Activated B cell treated with CpG ODN at 0.5 μM for 24 hours (primary cell): ENCODE data around the gene PRKCZ. TPM values are rescaled to one million over a fixed set of nuclear protein-coding genes. Genes with fewer than 3 reads are reported as not detected.

Source experiments
- ATAC-seq: fragments of 200-7000 bp; cut with Tn5 transposase; one replicate; pipeline ENCODE4 v1.10.0; 2021; ENCODE audit warnings: low read depth, mild to moderate bottlenecking, moderate library complexity
- CTCF ChIA-PET: fragments of 350-600 bp; sonication (Branson Sonifier 250); formaldehyde crosslinking; loops from one replicate; lab custom pipeline; 2021; ENCODE audit warnings: antibody characterized with exemption; lab: Charles Lee
- POLR2A ChIA-PET: fragments of 350-600 bp; sonication (Branson Sonifier 250); formaldehyde crosslinking; loops from one replicate; lab custom pipeline; 2021; ENCODE audit warnings: antibody characterized with exemption; lab: Charles Lee
- DNase-seq: peaks from one replicate; pipeline ENCODE4 v3.0.0; 2022
- H3K27ac Mint-ChIP-seq: one replicate; pipeline ENCODE4 v1.8.0; 2020; ENCODE audit warnings: mixed read lengths
- H3K27me3 Mint-ChIP-seq: one replicate; pipeline ENCODE4 v1.8.0; 2021; ENCODE audit warnings: mixed read lengths
- H3K36me3 Mint-ChIP-seq: one replicate; pipeline ENCODE4 v1.8.0; 2021; ENCODE audit warnings: low read depth, mixed read lengths
- H3K4me1 Mint-ChIP-seq: one replicate; pipeline ENCODE4 v1.8.0; 2021; ENCODE audit warnings: mixed read lengths
- H3K4me3 Mint-ChIP-seq: one replicate; pipeline ENCODE4 v1.8.0; 2020; ENCODE audit warnings: mild to moderate bottlenecking, mixed read lengths
- H3K9me3 Mint-ChIP-seq: one replicate; pipeline ENCODE4 v1.8.0; 2020; ENCODE audit warnings: mixed read lengths
- CTCF ChIP-seq: fragments of 200-600 bp; IDR thresholded peaks from one replicate; pipeline ENCODE4 v1.8.0; 2022; ENCODE audit warnings: antibody characterized with exemption, mild to moderate bottlenecking
- intact Hi-C: fragments of 100-400 bp; cut with micrococcal nuclease; formaldehyde crosslinking; loops from one replicate; pipeline ENCODE4 v1.15.1; 2024
- total RNA-seq: library from RNA; stranded (reverse); gene quantifications from 2 replicates; pipeline ENCODE4 v1.2.3, GENCODE V29; 2022

The PRKCZ gene
- total RNA-seq, 1 donor from 2014 or later = 28.5 TPM

DNA sequence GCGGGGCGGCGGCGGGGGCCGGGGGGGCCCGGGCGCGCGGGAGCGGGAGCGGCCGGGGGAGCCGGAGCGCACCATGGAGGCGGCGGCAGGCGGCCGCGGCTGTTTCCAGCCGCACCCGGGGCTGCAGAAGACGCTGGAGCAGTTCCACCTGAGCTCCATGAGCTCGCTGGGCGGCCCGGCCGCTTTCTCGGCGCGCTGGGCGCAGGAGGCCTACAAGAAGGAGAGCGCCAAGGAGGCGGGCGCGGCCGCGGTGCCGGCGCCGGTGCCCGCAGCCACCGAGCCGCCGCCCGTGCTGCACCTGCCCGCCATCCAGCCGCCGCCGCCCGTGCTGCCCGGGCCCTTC, 178.5 kb downstream of the PRKCZ start:
- CTCF ChIA-PET = interaction anchor here (0.7 to 1.6 kb wide), 9 partner anchors 34 to 319 kb away, joined by 3 to 6 read pairs (median 3); partner anchors contain the start of genes FAAP20, MORN1 and RER1
- H3K4me3 Mint-ChIP-seq = peak overlapping the region; percentile 95
- H3K36me3 Mint-ChIP-seq = peaks cover 11% of the 10 kb centered on the region
- TF ChIP-seq CTCF = no peak
- H3K9me3 Mint-ChIP-seq = no peaks in the 10 kb centered on the region
- H3K4me1 Mint-ChIP-seq = peaks cover 47% of the 10 kb centered on the region
- DNase-seq (no peak), ATAC-seq (no peak)
- H3K27ac Mint-ChIP-seq = peak overlapping the region; percentile 88
- intact Hi-C loops = no loop called here
- POLR2A ChIA-PET = interaction anchor here (0.5 to 4.3 kb wide), 18 partner anchors 20 to 1302 kb away, joined by 3 to 46 read pairs (median 8); partner anchors contain the start of genes FAAP20, MORN1 and RER1
- no peaks in the 10 kb centered on the region for H3K27me3 Mint-ChIP-seq

GRCh38 chr1:2229037-2229864, 179.0 kb downstream of the PRKCZ start:
- no peak for TF ChIP-seq CTCF
- Mint-ChIP-seq H3K27ac (peak overlapping the region; percentile 88), H3K4me3 (peak overlapping the region; percentile 95), H3K9me3 (no peaks in the 10 kb centered on the region), H3K36me3 (peaks cover 11% of the 10 kb centered on the region), H3K27me3 (no peaks in the 10 kb centered on the region), H3K4me1 (peaks cover 53% of the 10 kb centered on the region)
- ATAC-seq (no peak), DNase-seq (peak; percentile 55)
- CTCF ChIA-PET = interaction anchor here (0.7 to 1.6 kb wide), 10 partner anchors 34 to 318 kb away, joined by 3 to 6 read pairs (median 3); partner anchors contain the start of genes FAAP20, MORN1 and RER1
- POLR2A ChIA-PET = interaction anchor here (0.5 to 4.3 kb wide), 22 partner anchors 19 to 1301 kb away, joined by 3 to 46 read pairs (median 8); partner anchors contain the start of genes FAAP20, MORN1 and RER1
- intact Hi-C loops = no loop called here

- Mint-ChIP-seq H3K4me1 (peaks cover 62% of the 10 kb centered on the region), H3K9me3 (no peaks in the 10 kb centered on the region), H3K4me3 (peak overlapping the region; percentile 95), H3K36me3 (peaks cover 11% of the 10 kb centered on the region), H3K27ac (peak overlapping the region; percentile 76), H3K27me3 (no peaks in the 10 kb centered on the region)
- ATAC-seq = no peak
- intact Hi-C loops = no loop called here
- ChIA-PET POLR2A (interaction anchor here (0.6 to 4.3 kb wide), 14 partner anchors 18 to 161 kb away, joined by 3 to 46 read pairs (median 4); partner anchors contain the start of genes FAAP20, MORN1 and RER1), CTCF (interaction anchor here (0.9 to 1.6 kb wide), 3 partner anchors 60 to 152 kb away, joined by 3 to 6 read pairs (median 3); no protein-coding TSS in a partner anchor)
- no peak for DNase-seq
- no peak for TF ChIP-seq CTCF
Measured at GRCh38 chr1:2229911-2230731, 179.9 kb downstream of the PRKCZ start.

DNA sequence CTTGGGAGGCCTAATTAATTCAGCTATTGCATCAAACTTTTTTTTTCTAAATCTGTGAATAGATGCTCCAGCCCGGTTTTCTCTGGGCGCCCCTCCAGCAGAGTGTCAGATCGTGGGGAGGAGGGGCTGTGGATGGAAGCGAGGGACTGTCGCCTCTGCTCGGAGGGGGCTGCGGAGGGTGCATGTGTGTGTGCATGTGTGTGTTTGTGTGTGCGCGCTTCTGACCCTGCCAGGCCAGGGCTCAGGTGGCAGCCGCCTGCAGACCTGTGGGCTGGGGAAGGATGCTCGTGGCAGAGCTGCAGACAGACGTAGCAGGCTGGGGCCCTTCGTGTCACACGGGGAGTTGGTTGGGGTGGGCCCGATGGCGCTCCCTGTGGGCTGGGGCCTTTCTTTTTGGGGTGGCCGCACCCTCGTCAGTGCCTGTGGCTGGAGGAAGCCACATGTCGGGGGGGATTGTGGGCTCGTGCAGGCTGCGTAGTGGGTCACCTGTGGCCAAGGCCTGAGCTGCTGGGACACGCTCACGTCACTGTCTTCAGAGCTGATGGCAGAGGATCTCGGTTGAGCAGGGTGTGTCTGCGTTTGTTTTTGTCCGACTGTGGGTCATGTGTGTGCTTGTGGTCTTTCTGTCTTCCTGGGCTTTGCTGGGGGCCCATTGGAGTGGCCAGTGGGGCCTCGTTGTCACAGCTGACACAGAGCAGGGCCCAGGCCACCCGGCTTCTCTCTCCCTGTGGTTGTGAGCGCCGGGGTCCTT, 180.7 kb downstream of the PRKCZ start:
- no peak for TF ChIP-seq CTCF
- no peak for ATAC-seq
- ChIA-PET POLR2A (interaction anchor here (0.7 to 4.3 kb wide), 8 partner anchors 26 to 325 kb away, joined by 3 to 46 read pairs (median 3); partner anchors contain the start of genes MORN1, RER1 and TNFRSF14), CTCF (no interaction called here)
- H3K36me3 Mint-ChIP-seq = peaks cover 11% of the 10 kb centered on the region
- peak overlapping the region; percentile 76 for H3K27ac Mint-ChIP-seq
- intact Hi-C loops = no loop called here
- H3K27me3 Mint-ChIP-seq = no peaks in the 10 kb centered on the region
- no peaks in the 10 kb centered on the region for H3K9me3 Mint-ChIP-seq
- H3K4me3 Mint-ChIP-seq = peak overlapping the region; percentile 95
- DNase-seq = no peak
- peaks cover 70% of the 10 kb centered on the region for H3K4me1 Mint-ChIP-seq
